ENCODE measurements around the gene ME3. TPM values are rescaled to one million over a fixed set of nuclear protein-coding genes. Genes with fewer than 3 reads are reported as not detected.

The ME3 gene
- total RNA-seq, 1 experiment from 2014 or later = 0.30 TPM

DNA sequence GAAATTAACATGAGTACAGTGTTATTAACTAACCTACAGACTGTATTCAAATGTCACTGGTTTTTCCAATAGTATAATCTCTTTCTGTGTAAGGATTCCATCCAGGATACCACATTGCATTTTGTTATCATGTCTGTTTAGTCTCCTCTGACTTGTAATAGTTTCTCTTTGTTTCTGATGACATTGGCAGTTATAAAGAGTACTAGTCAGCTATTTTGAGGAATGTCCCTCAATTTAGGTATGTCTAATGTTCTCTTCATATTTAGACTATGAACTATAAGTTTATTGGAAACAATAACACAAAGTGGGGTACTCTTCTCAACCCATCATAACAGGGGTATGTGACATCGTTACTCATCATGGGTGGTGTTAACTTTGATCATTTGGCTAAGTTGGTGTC lies 20.3 kb upstream of the ME3 start:
- Histone ChIP-seq H3K9me3 (ENCODE audit: control insufficient read depth in 1 of 2, insufficient read depth in 1 of 2, low read depth in 1 of 2, low read length in 2 of 2) (no peaks in the 10 kb centered on the region), H3K27me3 (ENCODE audit: insufficient read depth, low read length) (no peaks in the 10 kb centered on the region), H3K9me2 (ENCODE audit: insufficient read depth) (no peaks in the 10 kb centered on the region), H3K79me2 (ENCODE audit: insufficient read depth, low read length) (no peaks in the 10 kb centered on the region), H3K27ac (ENCODE audit: low read depth, low read length) (no peak overlapping the region), H3K4me2 (ENCODE audit: low read length) (no peak overlapping the region), H3K9ac (ENCODE audit: low read length) (no peak overlapping the region), H3K4me3 (replicated peaks in 1 of 2; ENCODE audit: low read depth in 1 of 2, low read length in 2 of 2) (no peak overlapping the region), H3K4me1 (ENCODE audit: control insufficient read depth in 1 of 2, insufficient read depth in 2 of 2, low read length in 2 of 2) (peaks cover 9 to 22% of the 10 kb centered on the region in 2 experiments), H4K20me1 (ENCODE audit: insufficient read depth) (no peaks in the 10 kb centered on the region), H3K36me3 (ENCODE audit: control insufficient read depth in 1 of 2, insufficient read depth in 2 of 2, low read length in 2 of 2) (no peaks in the 10 kb centered on the region), H2AFZ (ENCODE audit: low read depth, low read length, poor library complexity, severe bottlenecking) (no peak overlapping the region)
- no peak for ATAC-seq
- DNase-seq (ENCODE audit: low read depth, low spot score) = no peak
- no peak for TF ChIP-seq CEBPB (IDR thresholded peaks at IDR 0.05; ENCODE audit: low read depth)
- TF ChIP-seq SRF (IDR thresholded peaks at IDR 0.05; ENCODE audit: low read depth) = no peak
- no peak for TF ChIP-seq RAD21 (IDR thresholded peaks at IDR 0.05; ENCODE audit: low read depth)
- TF ChIP-seq CTCF (IDR thresholded peaks at IDR 0.05 in 2 of 3, conservative IDR thresholded peaks at IDR 0.05 in 1 of 3; ENCODE audit: borderline replicate concordance in 1 of 3, insufficient read depth in 1 of 3, low read depth in 2 of 3, low read length in 2 of 3) = no peak
- no peak for TF ChIP-seq EGR1 (IDR thresholded peaks at IDR 0.05; ENCODE audit: low read depth)
- TF ChIP-seq CBX3 (IDR thresholded peaks at IDR 0.05; ENCODE audit: low read depth) = no peak
- TF ChIP-seq ELF1 (IDR thresholded peaks at IDR 0.05; ENCODE audit: borderline replicate concordance, low read depth) = no peak
- no peak for TF ChIP-seq TCF7L2 (IDR thresholded peaks at IDR 0.05; ENCODE audit: borderline replicate concordance, extremely low read depth, insufficient read depth, insufficient read length)
- TF ChIP-seq EZH2 (IDR thresholded peaks at IDR 0.05) = no peak
- TF ChIP-seq POLR2AphosphoS5 (IDR thresholded peaks at IDR 0.05; ENCODE audit: low read depth, low read length) = no peak
- no peak for TF ChIP-seq ZFX (IDR thresholded peaks at IDR 0.05)
- TF ChIP-seq EZH2phosphoT487 (IDR thresholded peaks at IDR 0.05; ENCODE audit: borderline replicate concordance) = no peak
- no peak for TF ChIP-seq REST (IDR thresholded peaks at IDR 0.05; ENCODE audit: low read depth)
- TF ChIP-seq YY1 (IDR thresholded peaks at IDR 0.05; ENCODE audit: extremely low read depth, insufficient replicate concordance, low read depth, low read length) = no peak
- TF ChIP-seq SIN3A (IDR thresholded peaks at IDR 0.05; ENCODE audit: low read depth) = no peak
- TF ChIP-seq, protein P1, sequence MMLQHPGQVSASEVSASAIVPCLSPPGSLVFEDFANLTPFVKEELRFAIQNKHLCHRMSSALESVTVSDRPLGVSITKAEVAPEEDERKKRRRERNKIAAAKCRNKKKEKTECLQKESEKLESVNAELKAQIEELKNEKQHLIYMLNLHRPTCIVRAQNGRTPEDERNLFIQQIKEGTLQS (IDR thresholded peaks at IDR 0.05) = no peak
- TF ChIP-seq FOSL1 (IDR thresholded peaks at IDR 0.05; ENCODE audit: low read depth) = no peak
- no peak for TF ChIP-seq ZNF274 (IDR thresholded peaks at IDR 0.05; ENCODE audit: low read depth, low read length)
- no peak for TF ChIP-seq MAX (IDR thresholded peaks at IDR 0.05)
- no peak for TF ChIP-seq ZBTB33 (IDR thresholded peaks at IDR 0.05; ENCODE audit: extremely low read depth, insufficient replicate concordance, low read length)
- ChIA-PET CTCF (no interaction called here), RAD21 (ENCODE audit: low non-redundant PET in 1 of 2, low total read pairs in 2 of 2, uncharacterized antibody in 2 of 2, unreplicated experiment in 2 of 2) (no interaction called here), POLR2A (no interaction called here)
- intact Hi-C loops (cut with micrococcal nuclease) = no loop called here
- no TSS peak for BruUV-seq (replicated peaks)

All from HCT116 (cell line).